HG03039 (cell line): ENCODE data around the gene SEPHS1.
A peak's percentile ranks its signal among the peaks of the same experiment; 100 is the strongest.
"Not testable (repeated sequence)": the region's sequence is repeated elsewhere in the genome, so short reads cannot be mapped to it uniquely, and the experiment has no call there.

Experiments
- ATAC-seq: cut with Tn5 transposase; IDR thresholded peaks from one replicate; pipeline ENCODE4 v1.9.1; 2021; ENCODE audit warnings: mild to moderate bottlenecking, moderate library complexity; ENCODE audit not compliant: unreplicated experiment

SEPHS1 gene

GRCh38 chr10:13365243-13365642 lies 17.1 kb upstream of the SEPHS1 start:
- no peak for ATAC-seq

- ATAC-seq: no peak
Measured at GRCh38 chr10:13360587-13360986, 12.5 kb upstream of the SEPHS1 start.

- ATAC-seq: no peak
Measured at GRCh38 chr10:13356392-13356791, 8.3 kb upstream of the SEPHS1 start.

- no peak for ATAC-seq
Measured at GRCh38 chr10:13354783-13355182, 6.7 kb upstream of the SEPHS1 start.

- no peak for ATAC-seq
Measured at GRCh38 chr10:13352519-13352918, 4.4 kb upstream of the SEPHS1 start.

GRCh38 chr10:13351340-13351915 lies 3.3 kb upstream of the SEPHS1 start:
- no peak for ATAC-seq

- no peak for ATAC-seq
Measured at GRCh38 chr10:13349463-13350274, 1.6 kb upstream of the SEPHS1 start.

GRCh38 chr10:13347500-13348156 lies 465 bp downstream of the SEPHS1 start:
- peak; percentile 55 for ATAC-seq

- peak; percentile 24 for ATAC-seq
Measured at GRCh38 chr10:13347043-13347499, 1.0 kb downstream of the SEPHS1 start.

GRCh38 chr10:13346283-13347042 lies 1.6 kb downstream of the SEPHS1 start:
- no peak for ATAC-seq

- ATAC-seq: peak; percentile 93
Measured at GRCh38 chr10:13340626-13341376, 7.3 kb downstream of the SEPHS1 start.

- no peak for ATAC-seq
Measured at GRCh38 chr10:13340068-13340467, 8.0 kb downstream of the SEPHS1 start.

- ATAC-seq: no peak
Measured at GRCh38 chr10:13338390-13339110, 9.5 kb downstream of the SEPHS1 start.

GRCh38 chr10:13337827-13338196 lies 10.3 kb downstream of the SEPHS1 start:
- no peak for ATAC-seq

- ATAC-seq: no peak
Measured at GRCh38 chr10:13337128-13337826, 10.8 kb downstream of the SEPHS1 start.

GRCh38 chr10:13335881-13336280 lies 12.2 kb downstream of the SEPHS1 start:
- no peak for ATAC-seq

- no peak for ATAC-seq
Measured at GRCh38 chr10:13334556-13334955, 13.5 kb downstream of the SEPHS1 start.

GRCh38 chr10:13331646-13332045 lies 16.4 kb downstream of the SEPHS1 start:
- no peak for ATAC-seq

- not testable (repeated sequence) for ATAC-seq
Measured at GRCh38 chr10:13330980-13331379, 17.1 kb downstream of the SEPHS1 start.
